ENCODE results near the gene NPC2. TPM values are rescaled to one million over a fixed set of nuclear protein-coding genes. Genes with fewer than 3 reads are reported as not detected.

The NPC2 gene
- total RNA-seq: 266 and 291 TPM in 2 replicates

DNA sequence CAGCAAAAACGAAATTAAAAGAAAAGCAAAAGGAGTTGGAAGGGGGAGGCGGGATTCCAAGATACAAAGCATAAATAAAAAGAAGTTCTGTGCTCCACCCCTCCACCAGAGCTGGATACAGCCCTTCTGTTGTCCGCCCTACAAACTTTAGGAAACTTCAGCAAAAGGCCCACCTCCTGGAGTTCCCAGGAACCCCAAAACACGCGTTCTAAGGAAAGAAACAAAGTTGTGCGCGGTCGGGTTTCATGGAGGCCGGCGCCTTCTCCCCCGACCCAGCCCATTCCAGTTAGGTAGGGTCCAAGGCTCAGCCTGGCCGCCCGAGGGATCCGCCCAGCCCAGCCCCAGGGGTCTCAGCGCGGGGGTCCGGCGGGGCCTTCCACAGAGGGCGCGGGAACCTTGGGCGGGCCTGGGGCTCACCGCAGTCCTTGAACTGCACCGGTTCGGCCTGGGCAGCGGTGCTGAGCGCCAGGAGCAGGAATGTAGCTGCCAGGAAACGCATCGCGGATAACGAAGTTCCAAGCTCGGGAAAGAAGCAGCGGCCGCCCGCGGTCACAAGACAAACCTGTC, at the start of gene NPC2:
NPC2 (minus strand) TSS at position 530 of the 567 bp plus-strand sequence; CDS start at position 499, 31 bp downstream.
- Histone ChIP-seq H3K9me3 (ENCODE audit: low read depth, low read length) (no peaks in the 10 kb centered on the region), H3K4me1 (ENCODE audit: insufficient read depth, low read length) (peaks cover 42% of the 10 kb centered on the region), H3K4me3 (ENCODE audit: insufficient read depth, low read length) (peak within 1 kb of the TSS; percentile 88), H4K20me1 (ENCODE audit: insufficient read depth, low read length) (no peaks in the 10 kb centered on the region), H3K79me2 (ENCODE audit: insufficient read depth, low read length) (peaks cover 45% of the 10 kb centered on the region), H3K27ac (ENCODE audit: low read depth, low read length) (peak within 1 kb of the TSS; percentile 75), H3K4me2 (ENCODE audit: insufficient read depth, low read length) (peak within 1 kb of the TSS; percentile 100), H3K27me3 (ENCODE audit: insufficient read depth, low read length) (no peaks in the 10 kb centered on the region), H3K36me3 (ENCODE audit: insufficient read depth, low read length) (no peaks in the 10 kb centered on the region), H2AFZ (ENCODE audit: low read length) (peak within 1 kb of the TSS; percentile 92)
- DNase-seq (ENCODE audit: insufficient read length, low spot score, missing footprints): no peak
- no peak for TF ChIP-seq CTCF (IDR thresholded peaks at IDR 0.05; ENCODE audit: extremely low read depth, low read depth, low read length)

GRCh38 chr14:74542056-74542685, 49.1 kb upstream of the NPC2 start:
- peak; percentile 64 for DNase-seq (ENCODE audit: insufficient read length, low spot score, missing footprints)
- Histone ChIP-seq H3K4me1 (ENCODE audit: insufficient read depth, low read length) (no peaks in the 10 kb centered on the region), H3K4me3 (ENCODE audit: insufficient read depth, low read length) (no peak overlapping the region), H2AFZ (ENCODE audit: low read length) (no peak overlapping the region), H3K27me3 (ENCODE audit: insufficient read depth, low read length) (no peaks in the 10 kb centered on the region), H3K9me3 (ENCODE audit: low read depth, low read length) (no peaks in the 10 kb centered on the region), H3K27ac (ENCODE audit: low read depth, low read length) (no peak overlapping the region), H3K4me2 (ENCODE audit: insufficient read depth, low read length) (no peak overlapping the region), H3K79me2 (ENCODE audit: insufficient read depth, low read length) (peaks cover 3% of the 10 kb centered on the region), H3K36me3 (ENCODE audit: insufficient read depth, low read length) (peaks cover 87% of the 10 kb centered on the region), H4K20me1 (ENCODE audit: insufficient read depth, low read length) (no peaks in the 10 kb centered on the region)
- no peak for TF ChIP-seq CTCF (IDR thresholded peaks at IDR 0.05; ENCODE audit: extremely low read depth, low read depth, low read length)

GRCh38 chr14:74541225-74541624, 48.1 kb upstream of the NPC2 start:
- DNase-seq (ENCODE audit: insufficient read length, low spot score, missing footprints): no peak
- no peaks in the 10 kb centered on the region for H3K27me3 ChIP-seq (ENCODE audit: insufficient read depth, low read length)
- H3K36me3 ChIP-seq (ENCODE audit: insufficient read depth, low read length): peaks cover 81% of the 10 kb centered on the region

More at GRCh38 chr14:74541225-74541624, 48.1 kb upstream of the NPC2 start:
- Histone ChIP-seq H3K4me1 (ENCODE audit: insufficient read depth, low read length) (no peaks in the 10 kb centered on the region), H3K4me2 (ENCODE audit: insufficient read depth, low read length) (no peak overlapping the region), H4K20me1 (ENCODE audit: insufficient read depth, low read length) (no peaks in the 10 kb centered on the region), H3K79me2 (ENCODE audit: insufficient read depth, low read length) (peaks cover 3% of the 10 kb centered on the region), H3K9me3 (ENCODE audit: low read depth, low read length) (no peaks in the 10 kb centered on the region), H2AFZ (ENCODE audit: low read length) (no peak overlapping the region), H3K27ac (ENCODE audit: low read depth, low read length) (peak overlapping the region; percentile 15), H3K4me3 (ENCODE audit: insufficient read depth, low read length) (no peak overlapping the region)
- no peak for TF ChIP-seq CTCF (IDR thresholded peaks at IDR 0.05; ENCODE audit: extremely low read depth, low read depth, low read length)

Data from osteoblast (primary cell).